ENCODE measurements around the gene COL5A1.
"Not testable (repeated sequence)": the region's sequence is repeated elsewhere in the genome, so short reads cannot be mapped to it uniquely, and the experiment has no call there.

COL5A1 gene

DNA sequence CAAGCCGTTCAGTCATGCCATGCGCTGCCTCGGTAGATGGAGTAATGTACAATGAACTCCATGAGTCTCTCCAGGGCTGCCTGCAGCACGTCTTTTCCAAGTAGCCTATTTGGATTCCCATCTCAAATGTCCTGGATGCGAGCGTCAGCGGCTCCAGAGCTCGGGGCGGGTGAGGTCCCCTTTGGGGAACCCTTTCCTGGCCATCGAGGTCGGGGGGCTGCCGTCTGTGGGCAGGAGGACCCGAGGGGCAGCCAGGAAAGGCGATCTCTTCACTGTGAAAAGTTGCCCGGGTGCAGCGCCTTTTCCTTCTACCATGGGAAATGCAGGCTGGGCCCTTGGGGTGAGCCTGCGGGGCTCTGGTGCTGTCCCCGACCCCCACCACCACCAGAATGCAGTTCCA is 202.1 kb downstream of the COL5A1 start:
- DNase-seq, result no peak

- no peak for DNase-seq
Measured at GRCh38 chr9:134844821-134845220, 203.2 kb downstream of the COL5A1 start.

DNA sequence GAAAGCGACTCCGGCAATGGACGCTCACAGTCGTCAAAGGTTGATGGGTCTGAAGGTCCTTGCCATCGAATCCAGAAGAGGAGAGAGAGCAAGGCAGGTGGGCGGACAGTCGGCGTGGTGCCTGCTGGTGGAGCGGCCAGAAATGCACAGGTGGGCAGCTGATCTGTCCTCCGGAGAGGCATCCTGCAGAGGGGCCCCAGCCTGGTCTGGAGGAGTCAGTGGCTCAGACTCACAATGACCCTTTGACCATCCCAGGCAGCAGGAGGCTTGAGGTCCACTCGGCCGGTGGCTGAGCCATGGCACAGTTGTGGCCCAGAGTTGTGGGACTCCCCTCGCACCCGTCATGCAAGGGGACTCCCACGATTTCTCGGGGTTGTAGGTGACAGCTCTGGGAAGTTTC is 204.6 kb downstream of the COL5A1 start:
- DNase-seq, result no peak

DNA sequence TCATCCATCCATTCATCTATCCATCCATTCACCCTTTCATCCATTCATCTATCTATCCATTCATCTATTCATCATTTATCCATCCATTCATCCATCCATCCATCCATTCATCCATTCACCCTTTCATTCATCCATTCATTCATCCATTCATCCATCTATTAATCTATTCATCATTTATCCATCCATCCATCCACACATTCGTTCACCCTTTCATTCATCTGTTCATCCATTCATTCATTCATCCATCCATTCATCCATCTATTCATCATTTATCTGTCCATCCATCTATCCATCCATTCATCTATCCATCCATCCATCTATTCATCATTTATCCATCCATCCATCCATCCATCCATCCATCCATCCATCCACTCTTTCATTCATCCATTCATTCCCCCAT is 205.1 kb downstream of the COL5A1 start:
- DNase-seq, result no peak

DNA sequence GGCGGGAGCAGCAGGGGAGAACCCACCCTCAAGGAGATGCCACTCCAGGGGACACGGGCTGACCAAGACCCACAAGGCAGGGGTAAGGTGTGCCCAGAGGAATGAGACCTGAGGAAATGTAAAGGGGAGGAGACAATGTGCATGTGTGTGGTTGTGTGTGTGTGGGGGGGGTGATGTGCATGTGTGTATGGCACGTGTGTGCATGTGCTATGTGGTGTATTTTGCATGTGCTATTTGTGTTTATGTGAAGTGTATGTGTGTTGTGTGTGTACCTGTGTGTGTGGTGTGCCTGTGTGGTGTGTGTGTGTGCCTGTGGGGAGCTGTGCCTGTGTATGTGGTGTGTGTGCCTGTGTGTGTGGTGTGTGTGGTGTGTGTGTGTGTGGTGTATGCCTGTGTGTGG is 205.5 kb downstream of the COL5A1 start:
- no peak for DNase-seq

- DNase-seq, result no peak
Measured at GRCh38 chr9:134847752-134848432, 206.3 kb downstream of the COL5A1 start.

GRCh38 chr9:134848504-134848903 is 206.9 kb downstream of the COL5A1 start:
- DNase-seq, result no peak

DNA sequence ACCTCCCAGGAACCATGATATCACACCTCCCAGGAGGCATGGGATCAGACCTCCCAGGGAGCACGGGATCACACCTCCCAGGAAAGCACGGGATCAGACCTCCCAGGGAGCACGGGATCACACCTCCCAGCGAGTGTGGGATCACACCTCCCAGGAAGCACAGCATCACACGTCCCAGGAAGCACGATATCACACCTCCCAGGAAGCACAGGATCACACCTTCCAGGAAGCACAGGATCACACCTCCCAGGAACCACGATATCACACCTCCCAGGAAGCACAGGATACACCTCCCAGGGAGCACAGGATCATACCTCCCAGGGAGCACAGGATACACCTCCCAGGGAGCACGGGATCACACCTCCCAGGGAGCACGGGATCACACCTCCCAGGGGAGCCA is 209.0 kb downstream of the COL5A1 start:
- DNase-seq, result no peak

- DNase-seq, result no peak
Measured at GRCh38 chr9:134851020-134851419, 209.4 kb downstream of the COL5A1 start.

DNA sequence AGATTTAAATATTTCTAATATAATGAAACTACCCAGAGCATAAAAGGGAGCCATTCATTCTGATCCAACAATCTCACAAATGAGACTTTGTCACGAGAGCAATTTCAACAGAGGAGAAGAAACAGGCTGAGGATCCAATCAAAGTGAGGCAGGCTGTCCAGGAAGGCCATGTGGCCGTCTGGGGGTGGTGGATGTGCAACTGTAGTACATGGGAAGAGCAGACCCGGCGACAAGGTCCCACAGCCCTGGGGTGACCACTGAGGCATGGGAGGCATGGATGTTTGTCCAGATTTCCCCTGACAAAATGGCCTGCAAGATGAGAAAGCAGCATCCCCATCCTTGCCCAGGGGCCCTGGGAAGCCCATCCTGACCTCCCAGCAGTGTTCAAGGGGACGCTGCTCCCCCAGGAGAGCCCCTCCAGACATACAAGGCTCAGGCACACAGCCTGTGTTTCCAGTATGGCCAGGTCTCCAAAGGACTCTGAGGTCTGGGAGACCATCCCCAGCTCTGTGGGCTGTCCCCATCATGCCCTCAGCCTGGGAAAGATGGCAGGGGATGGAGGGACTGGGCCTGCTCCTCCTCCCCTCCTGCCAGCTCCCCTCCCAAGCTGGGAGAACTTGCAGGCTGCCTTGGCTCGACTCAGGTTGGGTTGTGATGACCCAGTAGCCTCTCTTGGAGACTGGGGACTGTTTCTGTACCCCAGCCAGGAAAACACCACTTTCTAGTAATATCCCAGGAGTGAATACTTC is 211.5 kb downstream of the COL5A1 start:
- DNase-seq, result no peak

- no peak for DNase-seq
Measured at GRCh38 chr9:134853893-134854292, 212.3 kb downstream of the COL5A1 start.

GRCh38 chr9:134854541-134854981 is 213.0 kb downstream of the COL5A1 start:
- no peak for DNase-seq

GRCh38 chr9:134855231-134855899 is 213.8 kb downstream of the COL5A1 start:
- no peak for DNase-seq

DNA sequence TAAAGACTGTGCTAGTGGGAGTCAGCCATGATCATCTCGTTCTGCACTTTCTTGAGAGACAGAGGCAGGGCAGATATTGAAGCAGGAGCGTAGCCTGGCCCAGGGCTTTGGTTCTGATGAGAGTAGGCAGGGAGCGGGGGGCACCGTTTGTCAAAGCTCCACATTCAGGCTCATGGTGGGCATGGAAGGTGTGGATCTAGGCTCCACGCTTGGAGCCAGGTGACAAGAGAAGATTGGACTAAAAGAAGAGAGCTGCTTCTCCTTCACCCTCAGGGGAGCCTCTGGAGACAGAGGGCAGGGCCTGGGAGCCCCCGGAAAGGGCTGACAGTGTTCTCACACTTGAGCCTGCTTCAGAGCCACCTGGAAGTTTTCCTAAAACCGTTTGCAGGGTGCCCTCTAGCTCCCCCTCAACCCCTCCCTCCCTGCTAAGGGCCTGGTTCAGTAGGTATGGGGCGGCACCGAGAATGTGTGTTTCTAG is 214.3 kb downstream of the COL5A1 start:
- no peak for DNase-seq

GRCh38 chr9:134857451-134857850 is 215.8 kb downstream of the COL5A1 start:
- not testable (repeated sequence) for DNase-seq

DNA sequence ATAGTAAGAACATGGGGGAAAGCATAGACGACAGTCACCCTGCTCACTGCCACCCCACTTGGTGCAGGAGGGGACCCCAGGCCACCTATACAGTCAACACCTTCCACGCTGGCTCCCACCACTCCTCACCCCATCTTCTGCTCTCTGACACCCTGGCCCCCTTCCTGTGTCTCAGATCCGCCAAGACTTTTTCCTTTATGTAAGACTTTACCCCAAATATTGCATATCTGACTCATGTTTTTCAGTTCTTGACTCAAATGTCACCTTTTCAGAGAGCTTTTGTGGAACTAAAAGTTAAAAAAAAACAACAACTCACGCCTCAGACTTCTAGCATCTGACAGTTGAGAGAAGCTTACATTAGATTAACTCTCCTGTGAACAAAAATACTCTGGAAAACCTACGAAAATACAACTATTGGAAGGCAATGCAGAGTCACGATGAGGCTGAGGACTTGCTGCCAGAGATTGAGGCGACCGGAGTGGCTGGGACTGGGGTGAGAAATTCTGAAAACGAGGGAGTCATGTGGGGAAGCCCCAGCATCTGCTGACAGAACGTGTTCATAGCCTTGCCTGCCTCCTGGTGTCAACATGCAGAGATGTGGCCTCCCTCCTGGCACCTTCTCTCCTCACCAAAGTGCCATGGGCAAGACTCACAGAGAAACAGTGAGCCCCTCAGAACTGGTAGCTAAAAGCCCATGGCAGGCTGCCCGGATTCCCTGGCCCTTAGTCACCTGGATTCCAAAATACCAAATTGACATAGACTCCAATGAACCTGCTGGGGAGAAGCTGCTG is 216.6 kb downstream of the COL5A1 start:
- DNase-seq, result no peak

- no peak for DNase-seq
Measured at GRCh38 chr9:134860510-134860909, 218.9 kb downstream of the COL5A1 start.

GRCh38 chr9:134861595-134862334 is 220.2 kb downstream of the COL5A1 start:
- DNase-seq, result no peak

DNA sequence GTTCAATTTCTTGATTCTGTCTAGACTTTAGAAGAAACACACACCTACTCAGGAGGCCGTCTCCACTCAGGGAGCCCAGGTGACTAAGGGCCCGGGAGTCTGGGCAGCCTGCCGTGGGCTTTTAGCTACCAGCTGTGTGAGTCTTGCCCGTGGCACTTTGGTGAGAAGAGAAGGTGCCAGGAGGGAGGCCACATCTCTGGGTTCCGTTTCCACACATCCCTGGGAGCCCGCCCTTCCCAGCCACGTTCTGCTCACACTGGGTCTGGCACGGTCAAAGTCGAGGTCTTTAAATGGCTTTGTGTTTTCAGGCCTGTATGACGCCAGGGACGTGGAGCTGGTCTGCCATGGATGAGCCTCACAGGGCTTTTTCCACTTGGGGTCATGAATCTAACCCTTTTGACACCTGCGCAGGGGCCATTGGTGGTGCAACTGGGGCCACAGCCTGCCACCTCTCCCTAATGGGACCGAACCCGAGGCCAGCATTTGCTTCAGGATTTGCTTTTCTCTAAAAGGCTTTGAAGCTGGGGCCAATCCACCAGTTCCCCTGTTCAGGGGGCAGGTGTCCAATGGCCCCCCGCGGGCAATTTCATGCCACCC is 221.8 kb downstream of the COL5A1 start:
- no peak for DNase-seq

- no peak for DNase-seq
Measured at GRCh38 chr9:134863941-134864820, 222.6 kb downstream of the COL5A1 start.

GRCh38 chr9:134864821-134865190 is 223.2 kb downstream of the COL5A1 start:
- DNase-seq, result no peak

All from midbrain (tissue), 1 donor.